A549 (cell line): ENCODE data around the gene XPC.

ENCODE experiments used
- BHLHE40 ChIP-seq: IDR thresholded peaks from 2 replicates; pipeline ENCODE4 v1.6.1; 2012; ENCODE audit warnings: low read depth, low read length, inconsistent platforms
- CEBPB ChIP-seq, 2 experiments: fragments of >200 bp in 1 of 2; sonication (Bioruptor Twin) in 1 of 2; formaldehyde crosslinking in 1 of 2; IDR thresholded peaks; 2 replicates each; pipeline ENCODE4 v1.6.1; 2012 to 2016
- HOXA7 ChIP-seq: fragments of 250-450 bp; sonication (Bioruptor Pico); IDR thresholded peaks from 2 replicates; pipeline ENCODE4 v1.5.0; 2020; ENCODE audit warnings: mild to moderate bottlenecking, moderate library complexity
- JUN ChIP-seq, 2 experiments: fragments of >200 bp; sonication (Bioruptor Twin); formaldehyde crosslinking; IDR thresholded peaks; 2 replicates in 1 of 2; 3 replicates in 1 of 2; pipeline ENCODE4 v1.6.1; 2016 to 2017
- KDM5A ChIP-seq: fragments of 200-600 bp; sonication (generic); IDR thresholded peaks from 2 replicates; pipeline ENCODE4 v1.6.1; 2016; ENCODE audit warnings: antibody characterized with exemption, mild to moderate bottlenecking
- NR3C1 ChIP-seq: fragments of >200 bp; sonication (Bioruptor Twin); formaldehyde crosslinking; IDR thresholded peaks from 3 replicates; pipeline ENCODE4 v1.6.1; 2017
- POLR2A ChIP-seq: IDR thresholded peaks from 2 replicates; pipeline ENCODE4 v1.6.1; 2012; ENCODE audit warnings: mild to moderate bottlenecking, low read length
- REST ChIP-seq: fragments of 200-600 bp; sonication (generic); IDR thresholded peaks from 2 replicates; pipeline ENCODE4 v1.6.1; 2016; ENCODE audit warnings: antibody characterized with exemption, mild to moderate bottlenecking, moderate library complexity
- SREBF2 ChIP-seq: fragments of 450-650 bp; IDR thresholded peaks from 2 replicates; pipeline ENCODE4 v1.6.1; 2014; ENCODE audit warnings: mild to moderate bottlenecking, moderate library complexity
- ZNF302 ChIP-seq: fragments of 250-450 bp; sonication (Bioruptor Pico); IDR thresholded peaks from 2 replicates; pipeline ENCODE4 v1.9.0; 2021; ENCODE audit warnings: inconsistent platforms, mild to moderate bottlenecking, moderate library complexity

DNA sequence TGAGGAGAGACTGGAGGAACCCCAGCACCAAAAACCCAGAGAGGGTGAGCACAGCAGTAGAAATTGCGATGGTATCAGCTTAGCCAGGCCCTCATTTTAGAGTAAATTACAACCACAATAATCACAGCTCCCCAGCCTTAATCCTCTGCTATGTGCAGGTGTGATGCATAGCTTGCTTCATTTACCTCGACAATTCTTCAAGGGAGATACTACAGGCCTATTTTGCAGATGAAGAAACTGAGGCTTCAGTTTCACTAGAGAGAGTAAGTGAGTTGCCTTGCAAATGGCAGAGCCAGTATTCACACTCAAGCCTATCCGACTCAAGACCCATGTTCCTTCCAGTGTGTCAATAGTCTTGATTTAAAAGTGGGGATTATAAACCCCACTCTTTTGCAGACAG, 33.6 kb upstream of the XPC start:
- TF ChIP-seq BHLHE40 (no peak), POLR2A (no peak), KDM5A (no peak), SREBF2 (no peak), ZNF302 (CRISPR knock-in tag) (no peak), NR3C1 (no peak), CEBPB (IDR thresholded peaks at IDR 0.05) (no peak), HOXA7 (CRISPR knock-in tag) (no peak), JUN (IDR thresholded peaks at IDR 0.05) (no peak), REST (no peak)
